Mesendoderm (in vitro differentiated cells): ENCODE measurements around the gene KRT82.
"Not testable (repeated sequence)": the region's sequence is repeated elsewhere in the genome, so short reads cannot be mapped to it uniquely, and the experiment has no call there.

Experiments used
- DNase-seq: peaks from one replicate; pipeline ENCODE4 v3.0.0; 2013
- H2AK5ac ChIP-seq: 2 replicates; pipeline ENCODE4 v1.6.1; 2013; ENCODE audit warnings: low read length, inconsistent platforms
- H2BK120ac ChIP-seq: 2 replicates; pipeline ENCODE4 v1.6.1; 2013; ENCODE audit warnings: low read depth, mild to moderate bottlenecking, low read length, moderate library complexity, mixed read lengths
- H2BK15ac ChIP-seq: replicated peaks from 2 replicates; pipeline ENCODE4 v1.6.1; 2013; ENCODE audit warnings: low read depth, mild to moderate bottlenecking, moderate library complexity
- H2BK5ac ChIP-seq: 2 replicates; pipeline ENCODE4 v1.6.1; 2013; ENCODE audit warnings: low read length, inconsistent platforms
- H3K18ac ChIP-seq: 2 replicates; pipeline ENCODE4 v1.6.1; 2013; ENCODE audit warnings: mild to moderate bottlenecking, low read length, mixed read lengths
- H3K23ac ChIP-seq: one replicate; pipeline ENCODE4 v1.6.1; 2013; ENCODE audit warnings: low read length
- H3K27ac ChIP-seq: 2 replicates; pipeline ENCODE4 v1.5.1; 2013; ENCODE audit warnings: low read depth, mild to moderate bottlenecking, inconsistent platforms, low read length, moderate library complexity
- H3K27me3 ChIP-seq: 2 replicates; pipeline ENCODE4 v1.6.1; 2013; ENCODE audit warnings: low read length, control low read depth, mild to moderate bottlenecking, inconsistent platforms; ENCODE audit not compliant: insufficient read depth, poor library complexity
- H3K36me3 ChIP-seq: 2 replicates; pipeline ENCODE4 v1.6.1; 2013; ENCODE audit warnings: low read length, inconsistent platforms; ENCODE audit not compliant: control insufficient read depth, insufficient read depth
- H3K4ac ChIP-seq: one replicate; pipeline ENCODE4 v1.6.1; 2013; ENCODE audit warnings: low read depth, mild to moderate bottlenecking, low read length, moderate library complexity
- H3K4me1 ChIP-seq: 2 replicates; pipeline ENCODE4 v1.6.1; 2013; ENCODE audit warnings: low read depth, low read length, inconsistent platforms; ENCODE audit not compliant: control insufficient read depth
- H3K4me2 ChIP-seq: 2 replicates; pipeline ENCODE4 v1.6.1; 2013; ENCODE audit warnings: low read length
- H3K4me3 ChIP-seq: 2 replicates; pipeline ENCODE4 v1.5.1; 2013; ENCODE audit warnings: mild to moderate bottlenecking, low read length
- H3K56ac ChIP-seq: one replicate; pipeline ENCODE4 v1.6.1; 2013; ENCODE audit warnings: low read length
- H3K79me1 ChIP-seq: 2 replicates; pipeline ENCODE4 v1.6.1; 2013; ENCODE audit warnings: low read length, inconsistent platforms
- H3K79me2 ChIP-seq: 2 replicates; pipeline ENCODE4 v1.6.1; 2013; ENCODE audit warnings: mild to moderate bottlenecking, low read length; ENCODE audit not compliant: control insufficient read depth, insufficient read depth
- H3K9ac ChIP-seq: 2 replicates; pipeline ENCODE4 v1.6.1; 2013; ENCODE audit warnings: low read length, inconsistent platforms
- H4K5ac ChIP-seq: one replicate; pipeline ENCODE4 v1.6.1; 2013; ENCODE audit warnings: low read length
- H4K8ac ChIP-seq: one replicate; pipeline ENCODE4 v1.6.1; 2013; ENCODE audit warnings: low read depth, mild to moderate bottlenecking, control low read depth, low read length, moderate library complexity
- WGBS: extraction: QIAGEN DNeasy Blood & Tissue Kit; methylation state at CpG from one replicate; pipeline ENCODE4 v1.1.7; 2013; ENCODE audit warnings: low lambda C conversion rate, missing lambda C conversion rate; ENCODE audit not compliant: insufficient coverage; ENCODE audit errors: extremely low coverage; 5-methylcytosine and 5-hydroxymethylcytosine counted together

Gene KRT82

GRCh38 chr12:52447196-52447595 is 41.1 kb upstream of the KRT82 start:
- WGBS = no CpG with 5 or more reads among the region's 11 CpGs
- not testable (repeated sequence) for H3K4me2 ChIP-seq, H3K79me2 ChIP-seq, H3K4ac ChIP-seq, H2BK15ac ChIP-seq, H3K36me3 ChIP-seq, H3K23ac ChIP-seq, H3K27me3 ChIP-seq, H2AK5ac ChIP-seq, H4K8ac ChIP-seq, H4K5ac ChIP-seq, H2BK120ac ChIP-seq, H3K79me1 ChIP-seq, H3K18ac ChIP-seq, H3K4me1 ChIP-seq, DNase-seq, H3K9ac ChIP-seq, H2BK5ac ChIP-seq, H3K27ac ChIP-seq, H3K56ac ChIP-seq, H3K4me3 ChIP-seq

DNA sequence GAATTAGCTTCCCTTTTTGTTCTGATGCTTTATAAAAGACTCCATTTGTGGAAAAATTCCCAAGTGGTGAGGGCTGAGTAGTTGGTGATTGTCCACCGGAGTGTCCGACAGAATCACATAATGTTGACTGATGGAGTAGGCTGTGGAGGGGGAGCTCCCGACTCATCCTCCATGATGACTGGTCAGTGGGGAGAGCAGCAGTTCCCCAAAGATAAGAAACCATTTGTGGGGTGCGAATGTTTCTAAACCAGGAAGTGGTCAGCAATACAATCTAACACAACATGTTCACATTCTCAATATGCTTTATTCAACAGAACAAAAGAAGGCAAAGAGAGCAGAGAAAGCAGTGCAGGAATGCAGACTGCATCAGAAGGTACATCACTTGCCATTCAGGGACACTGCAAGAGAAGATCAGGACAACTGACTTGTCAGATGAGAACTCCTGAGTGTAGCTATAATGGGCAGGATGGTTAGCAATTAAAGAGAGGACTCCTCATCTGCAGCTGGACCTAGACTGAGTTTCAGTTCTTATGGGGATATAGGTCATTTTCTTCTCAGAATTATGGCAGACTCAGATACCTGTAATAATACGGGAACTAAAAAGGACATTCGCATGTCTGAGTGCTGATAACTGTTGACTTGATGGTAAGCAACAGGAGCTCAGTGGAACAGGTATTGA is 40.4 kb upstream of the KRT82 start:
- no peak overlapping the region for H3K27ac ChIP-seq
- H3K79me1 ChIP-seq = no peaks in the 10 kb centered on the region
- H3K4ac ChIP-seq = no peak overlapping the region
- no peak overlapping the region for H3K18ac ChIP-seq
- no peak overlapping the region for H4K5ac ChIP-seq
- no peaks in the 10 kb centered on the region for H3K79me2 ChIP-seq
- no peaks in the 10 kb centered on the region for H3K27me3 ChIP-seq
- H3K4me1 ChIP-seq = peaks cover 4% of the 10 kb centered on the region
- no peak overlapping the region for H2BK5ac ChIP-seq
- H3K56ac ChIP-seq = no peak overlapping the region
- no peak overlapping the region for H3K4me2 ChIP-seq
- no peaks in the 10 kb centered on the region for H3K36me3 ChIP-seq
- no CpG with 5 or more reads among the region's 6 CpGs for WGBS
- no peak overlapping the region for H4K8ac ChIP-seq
- H2AK5ac ChIP-seq = no peak overlapping the region
- H3K4me3 ChIP-seq = no peak overlapping the region
- no peak overlapping the region for H2BK120ac ChIP-seq
- no peak overlapping the region for H2BK15ac ChIP-seq
- no peak overlapping the region for H3K9ac ChIP-seq
- no peak for DNase-seq
- H3K23ac ChIP-seq = no peak overlapping the region

DNA sequence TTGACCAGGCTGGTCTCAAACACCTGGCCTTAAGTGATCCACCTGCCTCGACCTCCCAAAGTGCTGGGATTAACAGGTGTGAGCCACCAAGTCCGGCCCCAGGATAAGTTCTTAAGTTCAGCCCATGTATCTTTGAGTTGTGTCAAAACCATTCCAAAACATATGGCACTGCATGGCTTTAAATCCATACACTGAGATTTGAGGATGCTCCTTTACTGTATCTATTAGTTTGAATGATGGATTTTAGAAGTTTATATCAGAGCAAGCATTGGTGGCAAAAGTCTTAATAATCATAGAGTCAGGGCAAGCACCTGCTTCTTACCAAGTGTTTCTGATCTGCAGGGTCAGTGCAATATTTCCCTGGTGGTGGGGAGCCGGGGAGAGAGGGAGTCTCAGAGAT is 39.7 kb upstream of the KRT82 start:
- no peak overlapping the region for H3K4me2 ChIP-seq
- H3K9ac ChIP-seq = no peak overlapping the region
- H2BK15ac ChIP-seq = no peak overlapping the region
- no peak overlapping the region for H3K4ac ChIP-seq
- H3K4me3 ChIP-seq = no peak overlapping the region
- no peak overlapping the region for H3K18ac ChIP-seq
- no peak overlapping the region for H4K5ac ChIP-seq
- H3K27me3 ChIP-seq = no peaks in the 10 kb centered on the region
- H2BK5ac ChIP-seq = no peak overlapping the region
- no peak overlapping the region for H3K27ac ChIP-seq
- WGBS = no CpG with 5 or more reads among the region's 3 CpGs
- H3K56ac ChIP-seq = no peak overlapping the region
- DNase-seq = no peak
- no peaks in the 10 kb centered on the region for H3K79me1 ChIP-seq
- H3K23ac ChIP-seq = no peak overlapping the region
- peaks cover 4% of the 10 kb centered on the region for H3K4me1 ChIP-seq
- H2AK5ac ChIP-seq = no peak overlapping the region
- H3K79me2 ChIP-seq = no peaks in the 10 kb centered on the region
- no peak overlapping the region for H4K8ac ChIP-seq
- H2BK120ac ChIP-seq = no peak overlapping the region
- no peaks in the 10 kb centered on the region for H3K36me3 ChIP-seq

GRCh38 chr12:52444647-52445595 is 38.8 kb upstream of the KRT82 start:
- Histone ChIP-seq H3K4me3 (no peak overlapping the region), H3K36me3 (no peaks in the 10 kb centered on the region), H3K18ac (no peak overlapping the region), H4K8ac (no peak overlapping the region), H3K27me3 (no peaks in the 10 kb centered on the region), H3K23ac (no peak overlapping the region), H2AK5ac (no peak overlapping the region), H3K79me2 (no peaks in the 10 kb centered on the region), H3K27ac (no peak overlapping the region), H3K4me2 (no peak overlapping the region), H2BK5ac (no peak overlapping the region), H3K79me1 (no peaks in the 10 kb centered on the region), H2BK15ac (no peak overlapping the region), H3K9ac (no peak overlapping the region), H4K5ac (no peak overlapping the region), H3K4me1 (peaks cover 4% of the 10 kb centered on the region), H2BK120ac (no peak overlapping the region), H3K4ac (no peak overlapping the region), H3K56ac (no peak overlapping the region)
- no CpG with 5 or more reads among the region's 10 CpGs for WGBS
- no peak for DNase-seq

GRCh38 chr12:52443966-52444365 is 37.8 kb upstream of the KRT82 start:
- Histone ChIP-seq H2BK15ac (no peak overlapping the region), H3K79me1 (no peaks in the 10 kb centered on the region), H3K9ac (no peak overlapping the region), H3K18ac (no peak overlapping the region), H2BK120ac (no peak overlapping the region), H3K56ac (no peak overlapping the region), H3K79me2 (no peaks in the 10 kb centered on the region), H3K27ac (no peak overlapping the region), H3K4me1 (peaks cover 4% of the 10 kb centered on the region), H3K27me3 (no peaks in the 10 kb centered on the region), H4K5ac (no peak overlapping the region), H3K4me2 (no peak overlapping the region), H2BK5ac (no peak overlapping the region), H3K36me3 (no peaks in the 10 kb centered on the region), H4K8ac (no peak overlapping the region), H3K23ac (no peak overlapping the region), H3K4me3 (no peak overlapping the region), H3K4ac (no peak overlapping the region), H2AK5ac (no peak overlapping the region)
- no CpG with 5 or more reads among the region's 3 CpGs for WGBS
- no peak for DNase-seq
